ENCODE data around the gene GRM1. TPM values are rescaled to one million over a fixed set of nuclear protein-coding genes. Genes with fewer than 3 reads are reported as not detected.
"Not testable (repeated sequence)": the region's sequence is repeated elsewhere in the genome, so short reads cannot be mapped to it uniquely, and the experiment has no call there.

GRM1 gene
- total RNA-seq, 4 donors from 2014 or later = under 0.01 to 0.19 TPM; not detected in 2

- TF ChIP-seq, protein P1, sequence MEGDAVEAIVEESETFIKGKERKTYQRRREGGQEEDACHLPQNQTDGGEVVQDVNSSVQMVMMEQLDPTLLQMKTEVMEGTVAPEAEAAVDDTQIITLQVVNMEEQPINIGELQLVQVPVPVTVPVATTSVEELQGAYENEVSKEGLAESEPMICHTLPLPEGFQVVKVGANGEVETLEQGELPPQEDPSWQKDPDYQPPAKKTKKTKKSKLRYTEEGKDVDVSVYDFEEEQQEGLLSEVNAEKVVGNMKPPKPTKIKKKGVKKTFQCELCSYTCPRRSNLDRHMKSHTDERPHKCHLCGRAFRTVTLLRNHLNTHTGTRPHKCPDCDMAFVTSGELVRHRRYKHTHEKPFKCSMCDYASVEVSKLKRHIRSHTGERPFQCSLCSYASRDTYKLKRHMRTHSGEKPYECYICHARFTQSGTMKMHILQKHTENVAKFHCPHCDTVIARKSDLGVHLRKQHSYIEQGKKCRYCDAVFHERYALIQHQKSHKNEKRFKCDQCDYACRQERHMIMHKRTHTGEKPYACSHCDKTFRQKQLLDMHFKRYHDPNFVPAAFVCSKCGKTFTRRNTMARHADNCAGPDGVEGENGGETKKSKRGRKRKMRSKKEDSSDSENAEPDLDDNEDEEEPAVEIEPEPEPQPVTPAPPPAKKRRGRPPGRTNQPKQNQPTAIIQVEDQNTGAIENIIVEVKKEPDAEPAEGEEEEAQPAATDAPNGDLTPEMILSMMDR (IDR thresholded peaks at IDR 0.05) = no peak
- no peak for DNase-seq (ENCODE audit: extremely low spot score)
- Histone ChIP-seq H3K4me3 (no peak overlapping the region), H3K36me3 (no peaks in the 10 kb centered on the region), H3K4me1 (peaks cover 0 to 3% (median 0%) of the 10 kb centered on the region in 4 donors), H3K27ac (replicated peaks in 1 of 4) (no peak overlapping the region), H3K9me3 (peaks cover 0 to 8% (median 3%) of the 10 kb centered on the region in 4 donors), H3K27me3 (no peaks in the 10 kb centered on the region)
- WGBS = 73% methylated on average over 1 of the region's 1 CpG
- intact Hi-C loops (cut with DNase I) = no loop called here
These were observed 211.5 kb downstream of the GRM1 start for GRCh38 chr6:146240322-146240721.

DNA sequence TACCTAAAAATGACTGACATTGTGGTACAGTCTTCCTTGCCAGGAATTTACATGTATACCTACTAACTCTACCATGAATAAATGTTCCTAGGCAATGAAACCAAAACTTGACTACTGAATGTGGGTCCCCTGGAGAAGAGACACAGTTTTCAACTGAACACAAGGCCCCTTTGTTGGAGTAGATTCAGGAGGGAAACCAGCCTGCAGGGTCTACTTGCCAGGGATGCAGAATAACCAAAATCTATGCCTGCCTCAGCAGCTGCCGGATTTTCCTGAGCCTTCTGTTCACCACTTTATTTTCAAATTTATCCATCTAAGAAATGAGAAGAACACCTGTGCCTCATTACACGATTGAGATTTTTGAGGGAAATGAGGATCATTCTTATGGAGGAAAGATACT, 211.9 kb downstream of the GRM1 start:
- intact Hi-C loops (cut with DNase I) = no loop called here
- no peak for DNase-seq (ENCODE audit: extremely low spot score)
- H3K27ac ChIP-seq (replicated peaks in 1 of 4) = no peak overlapping the region
- peaks cover 0 to 3% (median 0%) of the 10 kb centered on the region in 4 donors for H3K4me1 ChIP-seq
- no peak overlapping the region for H3K4me3 ChIP-seq
- H3K36me3 ChIP-seq = no peaks in the 10 kb centered on the region
- H3K9me3 ChIP-seq = peaks cover 0 to 8% (median 3%) of the 10 kb centered on the region in 4 donors
- 76% methylated on average over 2 of the region's 2 CpGs for WGBS
- TF ChIP-seq POLR2A (IDR thresholded peaks at IDR 0.05; ENCODE audit: low read depth) (no peak), POLR2AphosphoS5 (IDR thresholded peaks at IDR 0.05) (no peak), EP300 (IDR thresholded peaks at IDR 0.05) (no peak)
- TF ChIP-seq, protein P1 (IDR thresholded peaks at IDR 0.05) = no peak
- no peaks in the 10 kb centered on the region for H3K27me3 ChIP-seq

- H3K36me3 ChIP-seq; H3K27ac ChIP-seq (replicated peaks in 1 of 4); intact Hi-C loops (cut with DNase I); H3K9me3 ChIP-seq; DNase-seq (ENCODE audit: extremely low spot score); H3K4me3 ChIP-seq; H3K4me1 ChIP-seq; H3K27me3 ChIP-seq: not testable (repeated sequence)
- 98% methylated on average over 4 of the region's 5 CpGs for WGBS
These were observed 214.8 kb downstream of the GRM1 start for GRCh38 chr6:146243646-146244045.

DNA sequence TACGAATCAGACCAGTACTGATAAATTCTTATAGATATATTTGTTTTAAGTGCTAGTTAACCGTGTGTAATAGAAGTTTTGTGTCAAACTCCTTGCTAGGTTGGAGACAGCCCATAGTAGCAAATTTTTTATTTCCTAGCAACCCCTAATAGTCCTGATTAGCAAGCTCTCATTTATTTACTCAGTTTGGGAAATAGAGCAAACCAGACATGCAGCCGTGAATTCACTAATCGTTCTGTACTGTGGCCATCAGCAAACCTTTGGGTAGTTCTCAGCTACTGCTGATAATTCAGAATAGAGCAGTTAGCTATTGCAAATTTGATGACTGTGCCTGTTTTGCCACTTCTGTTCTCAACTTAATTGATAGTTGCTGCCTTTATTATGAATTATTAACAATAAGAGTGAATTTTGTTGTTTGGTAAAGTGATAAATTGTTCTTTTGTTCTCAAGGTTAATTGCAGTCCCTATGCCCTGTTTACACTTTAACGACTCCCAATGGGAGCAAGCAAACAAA, 215.8 kb downstream of the GRM1 start:
- DNase-seq (ENCODE audit: extremely low spot score) = no peak
- Histone ChIP-seq H3K9me3 (peaks cover 0 to 8% (median 3%) of the 10 kb centered on the region in 4 donors), H3K27ac (replicated peaks in 1 of 4) (no peak overlapping the region), H3K4me3 (no peak overlapping the region), H3K36me3 (no peaks in the 10 kb centered on the region), H3K27me3 (no peaks in the 10 kb centered on the region), H3K4me1 (peaks cover 0 to 3% (median 0%) of the 10 kb centered on the region in 4 donors)
- intact Hi-C loops (cut with DNase I) = no loop called here
- 88% methylated on average over 5 of the region's 5 CpGs for WGBS
- TF ChIP-seq POLR2AphosphoS5 (IDR thresholded peaks at IDR 0.05) (no peak), EP300 (IDR thresholded peaks at IDR 0.05) (no peak)

DNA sequence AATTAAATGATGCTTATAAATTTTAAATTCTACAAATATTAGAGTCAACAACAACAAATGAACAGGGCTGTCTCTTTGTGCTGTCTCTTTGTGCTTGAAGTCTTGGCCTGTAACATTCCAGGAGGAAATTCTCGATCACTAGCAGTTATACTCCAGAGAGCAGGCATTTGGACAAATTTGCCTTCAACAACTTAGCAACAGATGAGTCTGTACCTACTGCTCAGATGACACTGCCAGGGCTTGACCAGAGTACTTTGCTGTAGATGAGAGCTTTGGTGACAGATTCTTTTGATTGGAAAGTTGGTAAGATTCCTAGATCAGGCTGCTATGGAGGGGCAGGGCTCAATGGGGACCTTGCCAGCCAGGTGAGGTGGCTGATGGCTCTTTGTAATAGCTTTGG, 217.2 kb downstream of the GRM1 start:
- no peak for TF ChIP-seq EP300 (IDR thresholded peaks at IDR 0.05)
- 80% methylated on average over 1 of the region's 1 CpG for WGBS
- no peaks in the 10 kb centered on the region for H3K4me1 ChIP-seq
- H3K9me3 ChIP-seq = peaks cover 0 to 8% (median 3%) of the 10 kb centered on the region in 4 donors
- H3K4me3 ChIP-seq = no peak overlapping the region
- DNase-seq (ENCODE audit: extremely low spot score) = no peak
- H3K27ac ChIP-seq (replicated peaks in 1 of 4) = no peak overlapping the region
- H3K36me3 ChIP-seq = no peaks in the 10 kb centered on the region
- intact Hi-C loops (cut with DNase I) = no loop called here
- no peaks in the 10 kb centered on the region for H3K27me3 ChIP-seq

DNA sequence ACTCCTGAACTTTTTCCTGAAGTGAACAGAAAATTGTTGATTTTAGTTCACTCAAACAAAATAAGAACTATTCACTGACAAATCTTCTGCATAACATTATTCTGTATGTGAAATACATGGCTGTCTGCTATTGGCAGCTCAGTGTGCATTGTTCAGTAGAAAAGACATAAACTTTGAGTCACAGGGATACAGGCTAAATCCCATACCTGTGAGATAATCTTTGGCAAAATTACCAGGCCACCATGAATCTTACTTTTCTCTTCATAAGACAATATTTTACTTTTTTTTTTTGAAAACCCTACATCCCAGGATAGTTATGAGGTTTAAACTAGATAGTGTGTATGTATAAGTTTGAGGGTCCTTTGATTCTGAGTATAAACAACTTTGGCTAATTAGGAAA, 224.8 kb downstream of the GRM1 start:
- intact Hi-C loops (cut with DNase I) = no loop called here
- Histone ChIP-seq H3K4me3 (no peak overlapping the region), H3K9me3 (no peaks in the 10 kb centered on the region), H3K27ac (replicated peaks in 1 of 4) (no peak overlapping the region), H3K27me3 (no peaks in the 10 kb centered on the region), H3K36me3 (no peaks in the 10 kb centered on the region), H3K4me1 (no peaks in the 10 kb centered on the region)
- TF ChIP-seq EP300 (IDR thresholded peaks at IDR 0.05) (no peak), POLR2A (IDR thresholded peaks at IDR 0.05; ENCODE audit: low read depth) (no peak), POLR2AphosphoS5 (IDR thresholded peaks at IDR 0.05) (no peak)
- TF ChIP-seq, protein P1 (IDR thresholded peaks at IDR 0.05) = no peak
- no peak for DNase-seq (ENCODE audit: extremely low spot score)
